ENCODE measurements around the gene SACS. TPM values are rescaled to one million over a fixed set of nuclear protein-coding genes. Genes with fewer than 3 reads are reported as not detected.

SACS gene
- total and polyA plus RNA-seq, 9 donors: 3.2 to 16.9 (median 13.0) TPM

GRCh38 chr13:23377579-23377978, 55.9 kb downstream of the SACS start:
- H3K4me1 ChIP-seq (ENCODE audit: insufficient read depth): peaks cover 7% of the 10 kb centered on the region
- DNase-seq: no peak
- intact Hi-C loops (cut with DNase I): no loop called here
- no peak for TF ChIP-seq POLR2A (IDR thresholded peaks at IDR 0.05)
- no peaks in the 10 kb centered on the region for H3K36me3 ChIP-seq
- WGBS, 3 donors: 59 to 75% (median 73%) methylated on average over 7 of the region's 7 CpGs
- no peak overlapping the region for H3K4me3 ChIP-seq
- H3K27ac ChIP-seq: no peak overlapping the region
- no peaks in the 10 kb centered on the region for H3K27me3 ChIP-seq
- no peaks in the 10 kb centered on the region for H3K9me3 ChIP-seq

- Histone ChIP-seq H3K9me3 (no peaks in the 10 kb centered on the region), H3K27me3 (no peaks in the 10 kb centered on the region), H3K4me3 (peak overlapping the region; percentile 62), H3K27ac (peak overlapping the region; percentile 78 to 90), H3K36me3 (no peaks in the 10 kb centered on the region), H3K4me1 (ENCODE audit: insufficient read depth) (peaks cover 11% of the 10 kb centered on the region)
- TF ChIP-seq EP300 (IDR thresholded peaks at IDR 0.05): no peak
- TF ChIP-seq, protein P1, sequence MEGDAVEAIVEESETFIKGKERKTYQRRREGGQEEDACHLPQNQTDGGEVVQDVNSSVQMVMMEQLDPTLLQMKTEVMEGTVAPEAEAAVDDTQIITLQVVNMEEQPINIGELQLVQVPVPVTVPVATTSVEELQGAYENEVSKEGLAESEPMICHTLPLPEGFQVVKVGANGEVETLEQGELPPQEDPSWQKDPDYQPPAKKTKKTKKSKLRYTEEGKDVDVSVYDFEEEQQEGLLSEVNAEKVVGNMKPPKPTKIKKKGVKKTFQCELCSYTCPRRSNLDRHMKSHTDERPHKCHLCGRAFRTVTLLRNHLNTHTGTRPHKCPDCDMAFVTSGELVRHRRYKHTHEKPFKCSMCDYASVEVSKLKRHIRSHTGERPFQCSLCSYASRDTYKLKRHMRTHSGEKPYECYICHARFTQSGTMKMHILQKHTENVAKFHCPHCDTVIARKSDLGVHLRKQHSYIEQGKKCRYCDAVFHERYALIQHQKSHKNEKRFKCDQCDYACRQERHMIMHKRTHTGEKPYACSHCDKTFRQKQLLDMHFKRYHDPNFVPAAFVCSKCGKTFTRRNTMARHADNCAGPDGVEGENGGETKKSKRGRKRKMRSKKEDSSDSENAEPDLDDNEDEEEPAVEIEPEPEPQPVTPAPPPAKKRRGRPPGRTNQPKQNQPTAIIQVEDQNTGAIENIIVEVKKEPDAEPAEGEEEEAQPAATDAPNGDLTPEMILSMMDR (IDR thresholded peaks at IDR 0.05): peak in 1 of 3 donors; percentile 49
- peak; percentile 37 for TF ChIP-seq POLR2A (IDR thresholded peaks at IDR 0.05)
- 1% methylated on average over 39 to 117 of the region's 117 CpGs for WGBS, 3 donors
- peak; percentile 96 to 98 (median 98) for DNase-seq
- intact Hi-C loops (cut with DNase I): no loop called here
These were observed 58.2 kb downstream of the SACS start for GRCh38 chr13:23375001-23375971.

DNA sequence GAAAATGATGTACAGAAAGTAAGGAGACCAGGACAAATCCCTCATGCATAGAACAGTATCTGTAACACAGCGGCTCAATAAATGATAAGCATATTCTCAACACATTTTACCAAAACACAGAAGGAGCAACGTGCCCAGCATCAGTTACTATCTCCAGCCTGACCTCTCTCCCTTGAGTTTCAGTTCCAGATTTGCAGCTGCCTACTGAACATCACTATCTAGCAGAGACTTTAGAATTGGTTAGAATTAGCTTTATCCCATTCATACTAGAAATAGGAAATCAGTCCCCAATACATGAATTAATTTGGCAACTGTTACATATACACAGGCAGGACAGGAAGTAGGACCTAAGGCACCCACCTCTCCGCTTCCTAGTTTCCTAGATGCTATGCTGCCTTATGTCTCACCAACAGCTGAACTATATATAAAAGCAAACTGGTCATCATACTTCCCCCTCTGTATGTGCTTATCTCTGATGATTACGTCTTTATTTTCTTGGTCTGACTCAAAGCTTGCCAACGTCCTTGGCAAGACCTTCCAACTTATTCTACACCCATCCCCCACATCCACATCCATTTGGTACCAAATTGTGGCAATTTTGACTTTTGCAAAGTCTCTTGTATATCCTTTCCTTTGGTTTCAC, 61.1 kb downstream of the SACS start:
- Histone ChIP-seq H3K9me3 (no peaks in the 10 kb centered on the region), H3K4me1 (ENCODE audit: insufficient read depth) (peaks cover 11% of the 10 kb centered on the region), H3K27ac (no peak overlapping the region), H3K27me3 (no peaks in the 10 kb centered on the region), H3K36me3 (no peaks in the 10 kb centered on the region), H3K4me3 (no peak overlapping the region)
- TF ChIP-seq POLR2A (IDR thresholded peaks at IDR 0.05) (no peak), EP300 (IDR thresholded peaks at IDR 0.05) (no peak)
- TF ChIP-seq, protein P1 (IDR thresholded peaks at IDR 0.05): no peak
- intact Hi-C loops (cut with DNase I): no loop called here
- WGBS, 3 donors: 33 to 37% (median 35%) methylated on average over 5 of the region's 5 CpGs
- no peak for DNase-seq

GRCh38 chr13:23367907-23368306, 65.6 kb downstream of the SACS start:
- no peaks in the 10 kb centered on the region for H3K36me3 ChIP-seq
- TF ChIP-seq, protein P1 (IDR thresholded peaks at IDR 0.05): no peak
- no peak for TF ChIP-seq EP300 (IDR thresholded peaks at IDR 0.05)
- no peak for TF ChIP-seq POLR2A (IDR thresholded peaks at IDR 0.05)
- intact Hi-C loops (cut with DNase I): no loop called here

More at GRCh38 chr13:23367907-23368306, 65.6 kb downstream of the SACS start:
- H3K4me1 ChIP-seq (ENCODE audit: insufficient read depth): peaks cover 5% of the 10 kb centered on the region
- no peak for DNase-seq
- no peaks in the 10 kb centered on the region for H3K27me3 ChIP-seq
- 94 to 97% (median 97%) methylated on average over 6 of the region's 6 CpGs for WGBS, 3 donors
- no peak overlapping the region for H3K27ac ChIP-seq
- H3K9me3 ChIP-seq: no peaks in the 10 kb centered on the region
- H3K4me3 ChIP-seq: no peak overlapping the region
